Endothelial cell of umbilical vein (primary cell): ENCODE results near the gene CARD14. TPM values are rescaled to one million over a fixed set of nuclear protein-coding genes. Genes with fewer than 3 reads are reported as not detected.

Source experiments
- BruUV-seq: library from RNA; stranded (reverse); fragments of 400-500 nt; replicated peaks from 2 replicates; lab custom pipeline; 2021; lab: Mats Ljungman, UMichigan
- CTCF ChIA-PET: fragments of 300-600, 350-600 bp; sonication (Branson Sonifier 250); formaldehyde crosslinking; loops from one replicate; lab custom pipeline; 2021; ENCODE audit warnings: antibody characterized with exemption, inconsistent platforms; lab: Charles Lee
- POLR2A ChIA-PET: fragments of 300-600, 350-600 bp; sonication (Branson Sonifier 250); formaldehyde crosslinking; loops from one replicate; lab custom pipeline; 2021; ENCODE audit warnings: antibody characterized with exemption, inconsistent platforms; lab: Charles Lee
- DNase-seq: peaks from one replicate; pipeline ENCODE4 v3.0.0-alpha.2; 2011; ENCODE audit warnings: low read depth, low spot score
- FAIRE-seq: peaks from 2 replicates; lab custom pipeline; 2011; peaks lifted over from hg19 to GRCh38; lab: Jason Lieb, UNC
- H2AFZ ChIP-seq: 2 replicates; pipeline ENCODE4 v1.6.0; 2012; ENCODE audit warnings: low read depth, low read length, control low read depth, inconsistent platforms
- H3K27ac ChIP-seq: 2 replicates; pipeline ENCODE4 v1.5.1; 2011; ENCODE audit warnings: low read depth, mild to moderate bottlenecking, control low read depth, low read length, moderate library complexity; ENCODE audit not compliant: insufficient read depth
- H3K27me3 ChIP-seq, 2 experiments: 2 replicates each; pipeline versions ENCODE4 v1.6.0 to v1.6.1; 2011; ENCODE audit warnings: low read length in 2 of 2, mixed read lengths in 1 of 2; ENCODE audit not compliant: control insufficient read depth in 2 of 2, insufficient read depth in 2 of 2
- H3K36me3 ChIP-seq, 2 experiments: 2 replicates in 1 of 2; 3 replicates in 1 of 2; pipeline ENCODE4 v1.5.1; 2011; ENCODE audit warnings: low read length in 2 of 2, mild to moderate bottlenecking in 1 of 2, moderate library complexity in 1 of 2; ENCODE audit not compliant: control insufficient read depth in 2 of 2, insufficient read depth in 2 of 2; ENCODE audit errors: extremely low read depth in 1 of 2
- H3K4me1 ChIP-seq: 3 replicates; pipeline ENCODE4 v1.5.1; 2011; ENCODE audit warnings: mild to moderate bottlenecking, low read length; ENCODE audit not compliant: control insufficient read depth, insufficient read depth; ENCODE audit errors: extremely low read depth
- H3K4me2 ChIP-seq: 2 replicates; pipeline ENCODE4 v1.6.1; 2011; ENCODE audit warnings: low read length, control low read depth, mixed read lengths; ENCODE audit not compliant: insufficient read depth
- H3K4me3 ChIP-seq, 3 experiments: fragments of 200-600 bp in 1 of 3; sonication (generic), shearing (Covaris generic) in 1 of 3; replicated peaks in 1 of 3; 2 replicates each; pipeline ENCODE4 v1.5.1; 2011 to 2016; ENCODE audit warnings: control low read depth in 3 of 3, low read length in 3 of 3, mild to moderate bottlenecking in 2 of 3, inconsistent platforms in 1 of 3, low read depth in 1 of 3, moderate library complexity in 1 of 3; ENCODE audit not compliant: insufficient read depth in 1 of 3
- H3K79me2 ChIP-seq: 2 replicates; pipeline ENCODE4 v1.6.0; 2012; ENCODE audit warnings: low read length, inconsistent platforms; ENCODE audit not compliant: control insufficient read depth, insufficient read depth
- H3K9ac ChIP-seq: replicated peaks from 2 replicates; pipeline ENCODE3; 2011; ENCODE audit warnings: low read length, control low read depth; ENCODE audit not compliant: insufficient read depth; ENCODE audit errors: extremely low read depth
- H3K9me1 ChIP-seq: replicated peaks from 3 replicates; pipeline ENCODE4 v1.6.0; 2011; ENCODE audit warnings: mild to moderate bottlenecking, low read length; ENCODE audit not compliant: control insufficient read depth, insufficient read depth; ENCODE audit errors: extremely low read depth
- H3K9me3 ChIP-seq: replicated peaks from 2 replicates; pipeline ENCODE4 v1.5.1; 2012; ENCODE audit warnings: low read length, inconsistent platforms; ENCODE audit not compliant: control insufficient read depth, insufficient read depth
- H4K20me1 ChIP-seq: replicated peaks from 2 replicates; pipeline ENCODE3; 2011; ENCODE audit warnings: mild to moderate bottlenecking, low read length; ENCODE audit not compliant: control insufficient read depth, insufficient read depth; ENCODE audit errors: extremely low read depth
- EZH2 ChIP-seq: IDR thresholded peaks from 2 replicates; pipeline ENCODE4 v1.6.1; 2012; ENCODE audit warnings: borderline replicate concordance, low read depth, mild to moderate bottlenecking, moderate library complexity, low read length, inconsistent platforms; ENCODE audit not compliant: severe bottlenecking
- FOS ChIP-seq: IDR thresholded peaks from 2 replicates; pipeline ENCODE4 v1.6.1; 2011; ENCODE audit warnings: mild to moderate bottlenecking, low read length, moderate library complexity, borderline replicate concordance; ENCODE audit not compliant: insufficient read depth
- GATA2 ChIP-seq: IDR thresholded peaks from 2 replicates; pipeline ENCODE4 v1.7.0; 2011; ENCODE audit warnings: low read depth, mild to moderate bottlenecking, moderate library complexity, mixed read lengths, low read length; ENCODE audit not compliant: insufficient read length, insufficient read depth
- JUN ChIP-seq: IDR thresholded peaks from 2 replicates; pipeline ENCODE4 v1.6.1; 2011; ENCODE audit warnings: borderline replicate concordance, low read depth; ENCODE audit not compliant: insufficient read length, insufficient read depth
- MYC ChIP-seq: IDR thresholded peaks from one replicate; pipeline ENCODE4 v1.6.1; 2011; ENCODE audit warnings: mild to moderate bottlenecking, low read depth, low read length
- POLR2A ChIP-seq: IDR thresholded peaks from 2 replicates; pipeline ENCODE4 v1.6.1; 2012; ENCODE audit warnings: low read depth, mild to moderate bottlenecking, control low read depth, low read length
- POLR2AphosphoS5 ChIP-seq: IDR thresholded peaks from 2 replicates; pipeline ENCODE4 v1.6.1; 2012; ENCODE audit warnings: low read depth, mild to moderate bottlenecking, control low read depth, low read length, moderate library complexity; ENCODE audit not compliant: insufficient read depth
- dilution Hi-C: fragments of 300-500 bp; cut with MboI; formaldehyde crosslinking; loops from one replicate; pipeline ENCODE4 v1.15.0; 2019; ENCODE audit warnings: low sequenced_read_pairs; ENCODE audit not compliant: extremely low pct_ligation_motif_present
- intact Hi-C: fragments of 100-400 bp; cut with micrococcal nuclease; formaldehyde crosslinking; loops from one replicate; pipeline ENCODE4 v1.10.0; 2022
- polyA plus RNA-seq, 4 experiments: library from polyadenylated mRNA; depleted of rRNA in 3 of 4; stranded (reverse) in 3 of 4; unstranded in 1 of 4; fragments of >200 nt; gene quantifications; 2 replicates each; pipeline versions ENCODE4 v1.2.1 to v1.2.3, GENCODE V29; 2011 to 2012; ENCODE audit warnings: missing spikeins in 1 of 4
- total RNA-seq: library from RNA; stranded (reverse); gene quantifications from 2 replicates; pipeline ENCODE4 v1.2.3, GENCODE V29; 2021
- TF ChIP-seq, protein P1 (sequence below): IDR thresholded peaks from 2 replicates; pipeline ENCODE4 v1.6.1; 2011; ENCODE audit not compliant: insufficient read depth, insufficient read length
- TF ChIP-seq, protein P2 (sequence below), 2 donors: IDR thresholded peaks; 1 replicate in 1 of 2; 2 replicates in 1 of 2; pipeline ENCODE4 v1.5.1; 2011; ENCODE audit warnings: low read length in 2 of 2, mild to moderate bottlenecking in 2 of 2, moderate library complexity in 2 of 2, control low read depth in 1 of 2, inconsistent platforms in 1 of 2, low read depth in 1 of 2; ENCODE audit not compliant: insufficient read depth in 1 of 2; ENCODE audit errors: extremely low read depth in 1 of 2

Gene CARD14
- total and polyA plus RNA-seq, 2 donors (not counting 3 experiments of a cell fraction or from before 2014, with no cell fraction given), result not detected

DNA sequence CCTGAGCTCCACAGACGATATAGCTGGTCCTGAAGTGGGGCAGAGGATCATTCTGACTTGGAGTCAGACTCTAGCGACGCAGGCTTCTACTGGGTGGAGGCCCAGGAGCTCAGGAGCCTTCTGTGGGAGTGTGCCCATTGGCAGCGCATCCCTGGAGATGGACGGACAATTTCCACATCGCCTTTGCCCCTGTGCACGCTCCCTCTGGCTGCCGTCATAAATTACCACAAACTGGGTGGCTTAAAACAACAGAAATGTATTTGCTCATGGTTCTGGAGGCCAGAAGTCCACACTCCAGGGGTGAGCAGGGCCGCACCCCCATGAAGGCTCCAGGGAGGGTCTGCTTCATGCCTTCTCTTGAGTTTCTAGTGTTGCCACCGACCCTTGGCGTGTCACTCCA, 6.9 kb downstream of the CARD14 start:
- CTCF ChIA-PET, result interaction anchor here (3.9 kb wide), 1 partner anchor 19 kb away, joined by 18 read pairs; no protein-coding TSS in a partner anchor
- no peak overlapping the region for H3K4me3 ChIP-seq
- no peaks in the 10 kb centered on the region for H3K36me3 ChIP-seq
- H2AFZ ChIP-seq, result no peak overlapping the region
- dilution Hi-C loops (no loop called here), intact Hi-C loops (no loop called here)
- H3K4me2 ChIP-seq, result no peak overlapping the region
- H3K27me3 ChIP-seq, result peaks cover 10 to 18% of the 10 kb centered on the region in 2 experiments
- no TSS peak for BruUV-seq
- FAIRE-seq, result no peak
- H3K79me2 ChIP-seq, result no peaks in the 10 kb centered on the region
- H3K4me1 ChIP-seq, result peaks cover 7% of the 10 kb centered on the region
- DNase-seq, result no peak
- H3K9me3 ChIP-seq, result no peaks in the 10 kb centered on the region
- H3K9me1 ChIP-seq, result no peaks in the 10 kb centered on the region
- H3K9ac ChIP-seq, result no peak overlapping the region
- POLR2A ChIA-PET, result no interaction called here
- no peak overlapping the region for H3K27ac ChIP-seq
- no peak for TF ChIP-seq MYC
- no peak for TF ChIP-seq JUN
- no peak for TF ChIP-seq POLR2A
- TF ChIP-seq, protein P1, sequence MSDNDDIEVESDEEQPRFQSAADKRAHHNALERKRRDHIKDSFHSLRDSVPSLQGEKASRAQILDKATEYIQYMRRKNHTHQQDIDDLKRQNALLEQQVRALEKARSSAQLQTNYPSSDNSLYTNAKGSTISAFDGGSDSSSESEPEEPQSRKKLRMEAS, result no peak
- TF ChIP-seq, protein P2, sequence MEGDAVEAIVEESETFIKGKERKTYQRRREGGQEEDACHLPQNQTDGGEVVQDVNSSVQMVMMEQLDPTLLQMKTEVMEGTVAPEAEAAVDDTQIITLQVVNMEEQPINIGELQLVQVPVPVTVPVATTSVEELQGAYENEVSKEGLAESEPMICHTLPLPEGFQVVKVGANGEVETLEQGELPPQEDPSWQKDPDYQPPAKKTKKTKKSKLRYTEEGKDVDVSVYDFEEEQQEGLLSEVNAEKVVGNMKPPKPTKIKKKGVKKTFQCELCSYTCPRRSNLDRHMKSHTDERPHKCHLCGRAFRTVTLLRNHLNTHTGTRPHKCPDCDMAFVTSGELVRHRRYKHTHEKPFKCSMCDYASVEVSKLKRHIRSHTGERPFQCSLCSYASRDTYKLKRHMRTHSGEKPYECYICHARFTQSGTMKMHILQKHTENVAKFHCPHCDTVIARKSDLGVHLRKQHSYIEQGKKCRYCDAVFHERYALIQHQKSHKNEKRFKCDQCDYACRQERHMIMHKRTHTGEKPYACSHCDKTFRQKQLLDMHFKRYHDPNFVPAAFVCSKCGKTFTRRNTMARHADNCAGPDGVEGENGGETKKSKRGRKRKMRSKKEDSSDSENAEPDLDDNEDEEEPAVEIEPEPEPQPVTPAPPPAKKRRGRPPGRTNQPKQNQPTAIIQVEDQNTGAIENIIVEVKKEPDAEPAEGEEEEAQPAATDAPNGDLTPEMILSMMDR (IDR thresholded peaks at IDR 0.05; ENCODE audit: extremely low read depth in 1 of 2, insufficient read depth in 1 of 2, low read depth in 1 of 2, low read length in 2 of 2), result no peak
- no peak for TF ChIP-seq FOS
- no peak for TF ChIP-seq EZH2
- no peak for TF ChIP-seq POLR2AphosphoS5
- TF ChIP-seq GATA2, result no peak
- H4K20me1 ChIP-seq, result no peaks in the 10 kb centered on the region
